H1 (cell line): ENCODE data around the gene CEND1. TPM values are rescaled to one million over a fixed set of nuclear protein-coding genes. Genes with fewer than 3 reads are reported as not detected.

ENCODE experiments used
- CTCF ChIA-PET: fragments of 300-600 bp; sonication (Branson Sonifier 250); formaldehyde crosslinking; loops from one replicate; lab custom pipeline; 2021; ENCODE audit not compliant: partially characterized antibody; lab: Charles Lee
- POLR2A ChIA-PET: fragments of 300-600 bp; sonication (Branson Sonifier 250); formaldehyde crosslinking; loops from one replicate; lab custom pipeline; 2021; ENCODE audit warnings: inconsistent platforms; ENCODE audit not compliant: partially characterized antibody; lab: Charles Lee
- DNase-seq, 2 experiments: peaks; one replicate each; pipeline versions ENCODE4 v3.0.0 to v3.0.0-alpha.2; 2010 to 2022; ENCODE audit warnings: low spot score in 2 of 2, low read depth in 1 of 2, mixed read lengths in 1 of 2
- FAIRE-seq: peaks from 2 replicates; lab custom pipeline; 2011; peaks lifted over from hg19 to GRCh38; lab: Jason Lieb, UNC
- H2AFZ ChIP-seq: 2 replicates; pipeline ENCODE4 v1.8.1; 2012; ENCODE audit warnings: low read length, inconsistent platforms
- H2AK5ac ChIP-seq: 2 replicates; pipeline ENCODE4 v1.6.1; 2013; ENCODE audit warnings: low read depth, low read length
- H2BK120ac ChIP-seq: replicated peaks from 2 replicates; pipeline ENCODE3; 2013; ENCODE audit warnings: low read depth, low read length, inconsistent platforms
- H2BK12ac ChIP-seq: 2 replicates; pipeline ENCODE4 v1.6.1; 2013; ENCODE audit warnings: low read depth, low read length
- H2BK15ac ChIP-seq: 2 replicates; pipeline ENCODE4 v1.6.1; 2013; ENCODE audit warnings: low read length
- H2BK20ac ChIP-seq: 2 replicates; pipeline ENCODE4 v1.6.1; 2013; ENCODE audit warnings: low read length
- H2BK5ac ChIP-seq: 2 replicates; pipeline ENCODE4 v1.6.1; 2013; ENCODE audit warnings: low read depth, low read length
- H3K14ac ChIP-seq: 2 replicates; pipeline ENCODE4 v1.6.1; 2013; ENCODE audit warnings: inconsistent platforms; ENCODE audit not compliant: insufficient read length
- H3K18ac ChIP-seq: 2 replicates; pipeline ENCODE4 v1.6.1; 2013; ENCODE audit warnings: low read length; ENCODE audit errors: extremely low read depth
- H3K23ac ChIP-seq: 2 replicates; pipeline ENCODE4 v1.6.1; 2013; ENCODE audit warnings: inconsistent platforms; ENCODE audit not compliant: insufficient read length
- H3K23me2 ChIP-seq: 2 replicates; pipeline ENCODE4 v1.6.1; 2013; ENCODE audit warnings: low read depth, low read length
- H3K27ac ChIP-seq: 2 replicates; pipeline ENCODE4 v1.6.1; 2011; ENCODE audit warnings: low read depth, low read length, inconsistent platforms
- H3K27me3 ChIP-seq, 4 experiments: replicated peaks in 1 of 4; 1 replicate in 1 of 4; 2 replicates in 3 of 4; pipeline versions ENCODE4 v1.6.1 to v1.8.1; 2011 to 2013; ENCODE audit warnings: low read length in 3 of 4, mild to moderate bottlenecking in 3 of 4, inconsistent platforms in 2 of 4, mixed read lengths in 2 of 4, moderate library complexity in 1 of 4; ENCODE audit not compliant: control insufficient read depth in 3 of 4, insufficient read depth in 3 of 4; ENCODE audit errors: extremely low read depth in 1 of 4
- H3K36me3 ChIP-seq, 4 experiments: 2 replicates each; pipeline versions ENCODE4 v1.6.1 to v1.8.1; 2011 to 2013; ENCODE audit warnings: mild to moderate bottlenecking in 4 of 4, low read length in 3 of 4, moderate library complexity in 2 of 4, control low read depth in 1 of 4, inconsistent platforms in 1 of 4; ENCODE audit not compliant: insufficient read depth in 4 of 4, control insufficient read depth in 2 of 4
- H3K4ac ChIP-seq: replicated peaks from 2 replicates; pipeline ENCODE3; 2013; ENCODE audit warnings: low read length, low read depth, mixed read lengths, inconsistent platforms; ENCODE audit not compliant: insufficient read length
- H3K4me1 ChIP-seq, 4 experiments: replicated peaks in 1 of 4; 1 replicate in 1 of 4; 2 replicates in 3 of 4; pipeline versions ENCODE4 v1.6.1 to v1.8.1; 2011 to 2013; ENCODE audit warnings: low read length in 3 of 4, inconsistent platforms in 2 of 4, mixed read lengths in 1 of 4; ENCODE audit not compliant: insufficient read depth in 4 of 4, control insufficient read depth in 3 of 4
- H3K4me2 ChIP-seq, 2 experiments: 2 replicates each; pipeline versions ENCODE4 v1.6.1 to v1.8.1; 2011 to 2013; ENCODE audit warnings: low read depth in 2 of 2, low read length in 2 of 2, control low read depth in 1 of 2, inconsistent platforms in 1 of 2, mild to moderate bottlenecking in 1 of 2; ENCODE audit not compliant: insufficient read depth in 1 of 2
- H3K4me3 ChIP-seq, 4 experiments: fragments of 200-600, 300-600 bp in 1 of 4; sonication (generic), shearing (Covaris generic), sonication (Bioruptor Twin) in 1 of 4; 2 replicates each; pipeline versions ENCODE4 v1.5.1 to v1.8.1; 2011 to 2016; ENCODE audit warnings: low read length in 4 of 4, low read depth in 3 of 4, control low read depth in 2 of 4, inconsistent platforms in 2 of 4, mild to moderate bottlenecking in 2 of 4, mixed read lengths in 1 of 4, moderate library complexity in 1 of 4; ENCODE audit not compliant: insufficient read depth in 2 of 4; ENCODE audit errors: extremely low read depth in 1 of 4
- H3K56ac ChIP-seq: replicated peaks from 2 replicates; pipeline ENCODE3; 2013; ENCODE audit warnings: low read depth, mild to moderate bottlenecking, mixed read lengths, low read length, inconsistent platforms; ENCODE audit not compliant: insufficient read length
- H3K79me1 ChIP-seq: 2 replicates; pipeline ENCODE4 v1.6.1; 2013; ENCODE audit warnings: low read depth, low read length, control low read depth
- H3K79me2 ChIP-seq, 2 experiments: 2 replicates each; pipeline versions ENCODE4 v1.6.1 to v1.8.1; 2012 to 2013; ENCODE audit warnings: low read length in 2 of 2, mild to moderate bottlenecking in 2 of 2, inconsistent platforms in 1 of 2; ENCODE audit not compliant: insufficient read depth in 2 of 2, control insufficient read depth in 1 of 2
- H3K9ac ChIP-seq, 4 experiments: replicated peaks in 1 of 4; 1 replicate in 1 of 4; 2 replicates in 3 of 4; pipeline versions ENCODE4 v1.6.1 to v1.8.1; 2011 to 2013; ENCODE audit warnings: low read depth in 3 of 4, low read length in 3 of 4, control low read depth in 2 of 4, mild to moderate bottlenecking in 2 of 4, moderate library complexity in 2 of 4, inconsistent platforms in 1 of 4; ENCODE audit errors: extremely low read depth in 1 of 4
- H3K9me3 ChIP-seq, 2 experiments: 2 replicates each; pipeline versions ENCODE4 v1.6.1 to v1.8.1; 2012 to 2013; ENCODE audit warnings: mild to moderate bottlenecking in 2 of 2, moderate library complexity in 2 of 2, control low read depth in 1 of 2, inconsistent platforms in 1 of 2, low read depth in 1 of 2, low read length in 1 of 2, mixed read lengths in 1 of 2; ENCODE audit not compliant: insufficient read depth in 2 of 2
- H4K20me1 ChIP-seq, 2 experiments: replicated peaks in 1 of 2; 2 replicates each; pipeline versions ENCODE3 to v1.8.1; 2011 to 2013; ENCODE audit warnings: inconsistent platforms in 2 of 2, low read length in 2 of 2, mild to moderate bottlenecking in 1 of 2; ENCODE audit not compliant: insufficient read depth in 2 of 2, control insufficient read depth in 1 of 2
- H4K5ac ChIP-seq: 2 replicates; pipeline ENCODE4 v1.6.1; 2013; ENCODE audit warnings: low read length, low read depth, mixed read lengths, inconsistent platforms; ENCODE audit not compliant: insufficient read length
- H4K8ac ChIP-seq: 2 replicates; pipeline ENCODE4 v1.8.0; 2013; ENCODE audit warnings: mild to moderate bottlenecking, moderate library complexity, low read length, inconsistent platforms; ENCODE audit not compliant: insufficient read depth; ENCODE audit errors: extremely low read depth
- H4K91ac ChIP-seq: replicated peaks from 2 replicates; pipeline ENCODE3; 2013; ENCODE audit warnings: low read length, mixed read lengths, inconsistent platforms; ENCODE audit not compliant: insufficient read length
- FOSL1 ChIP-seq: IDR thresholded peaks from 2 replicates; pipeline ENCODE4 v1.6.1; 2011; ENCODE audit warnings: mild to moderate bottlenecking, low read depth, low read length, moderate library complexity; ENCODE audit not compliant: insufficient read depth
- KDM5A ChIP-seq: fragments of 200-600 bp; IDR thresholded peaks from 2 replicates; pipeline ENCODE4 v1.7.1; 2012; ENCODE audit warnings: mild to moderate bottlenecking, low read length, inconsistent platforms, mixed read lengths
- RNF2 ChIP-seq: fragments of 200-900, 300-1000 bp; sonication (generic); IDR thresholded peaks from 2 replicates; pipeline ENCODE4 v1.7.1; 2016; ENCODE audit warnings: borderline replicate concordance, low read depth, mild to moderate bottlenecking, antibody characterized with exemption, low read length; ENCODE audit not compliant: poor library complexity, severe bottlenecking; ENCODE audit errors: missing control alignments
- RXRA ChIP-seq: IDR thresholded peaks from 2 replicates; pipeline ENCODE4 v1.6.1; 2011; ENCODE audit warnings: low read depth, mild to moderate bottlenecking, low read length, moderate library complexity; ENCODE audit not compliant: insufficient read depth
- SIN3A ChIP-seq, 2 experiments: IDR thresholded peaks in 1 of 2; conservative IDR thresholded peaks in 1 of 2; 2 replicates each; pipeline ENCODE4 v1.6.1; 2011 to 2012; ENCODE audit warnings: low read length in 2 of 2, improper control_type of control experiment in 1 of 2, low read depth in 1 of 2, mild to moderate bottlenecking in 1 of 2
- SIRT6 ChIP-seq: IDR thresholded peaks from one replicate; pipeline ENCODE4 v1.7.1; 2012; ENCODE audit warnings: low read length, inconsistent platforms
- TAF7 ChIP-seq: optimal IDR thresholded peaks from 2 replicates; pipeline ENCODE3; 2011; ENCODE audit warnings: low read depth, mild to moderate bottlenecking, inconsistent platforms, low read length, moderate library complexity, borderline replicate concordance
- WGBS, 2 experiments: shearing (Covaris generic) in 1 of 2; methylation state at CpG; one replicate each; pipeline versions ENCODE4 v1.1.6 to v1.1.7; 2013 to 2015; ENCODE audit warnings: low lambda C conversion rate in 2 of 2, mixed read lengths in 2 of 2, inconsistent platforms in 1 of 2, low coverage in 1 of 2, missing lambda C conversion rate in 1 of 2; ENCODE audit not compliant: insufficient replicate concordance in 2 of 2, insufficient coverage in 1 of 2, insufficient read length in 1 of 2; ENCODE audit errors: extremely low coverage in 1 of 2, missing lambda C conversion rate in 1 of 2; 5-methylcytosine and 5-hydroxymethylcytosine counted together
- polyA plus RNA-seq, 7 experiments: library from polyadenylated mRNA; depleted of rRNA in 3 of 7; stranded (reverse) in 5 of 7; unstranded in 2 of 7; fragments of >200 nt in 5 of 7; fragments of 200-250 nt in 2 of 7; gene quantifications; 1 replicate in 5 of 7; 2 replicates in 1 of 7; 4 replicates in 1 of 7; pipeline versions ENCODE4 v1.2.1 to v1.2.3, GENCODE V29; 2011 to 2013; ENCODE audit warnings: missing spikeins in 2 of 7, mixed read lengths in 2 of 7
- total RNA-seq: library from RNA; stranded (reverse); fragmentation: NEBNext Ultra II Directional; extraction: Animal tissue kit (Norgen Biotek cat#: 25700); gene quantifications from 2 replicates; pipeline ENCODE4 v1.2.1, GENCODE V29; 2021
- TF ChIP-seq, protein P1 (sequence below): IDR thresholded peaks from 2 replicates; pipeline ENCODE4 v1.6.1; 2011; ENCODE audit warnings: low read depth, mild to moderate bottlenecking, low read length; ENCODE audit not compliant: insufficient read depth

CEND1 gene
- total and polyA plus RNA-seq, 2 of the 8 experiments (the other 6 are each of a cell fraction or from before 2014, with no cell fraction given): 0.82 to 5.0 TPM

DNA sequence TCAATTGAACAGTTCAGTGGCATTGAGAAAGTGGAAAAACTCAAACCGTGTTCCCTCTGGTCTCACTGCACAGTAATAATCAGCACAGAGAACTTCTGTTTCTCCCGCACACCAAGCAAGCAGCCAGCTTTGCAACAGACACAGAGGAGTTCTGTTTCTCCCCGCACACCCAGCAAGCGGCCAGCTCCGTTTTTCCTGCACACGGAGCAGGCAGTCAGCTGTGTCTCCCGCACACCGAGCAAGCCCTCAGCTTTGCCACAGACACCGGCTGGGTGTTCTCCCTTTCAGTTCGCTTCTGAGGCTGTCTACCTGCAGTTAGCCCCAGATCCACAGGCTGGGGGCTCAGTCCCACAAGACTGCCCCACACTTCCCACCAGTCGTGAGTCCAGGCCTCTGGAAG, 52.5 kb downstream of the CEND1 start:
- peak overlapping the region; percentile 55 for H4K91ac ChIP-seq
- H3K4ac ChIP-seq: no peak overlapping the region
- H3K18ac ChIP-seq: peak overlapping the region; percentile 48; the same call in 1 of the 2 replicates
- no peaks in the 10 kb centered on the region for H4K20me1 ChIP-seq
- no peak overlapping the region for H2BK5ac ChIP-seq
- H3K9me3 ChIP-seq: no peaks in the 10 kb centered on the region
- H3K56ac ChIP-seq: no peak overlapping the region
- H4K8ac ChIP-seq: peak overlapping the region; percentile 63
- H3K36me3 ChIP-seq: no peaks in the 10 kb centered on the region
- no peak overlapping the region for H3K14ac ChIP-seq
- no peak overlapping the region for H3K27ac ChIP-seq
- WGBS, 2 experiments: 90% methylated on average over 11 of the region's 11 CpGs; no CpG with 5 or more reads in 1 of the 2 experiments
- no peaks in the 10 kb centered on the region for H3K79me1 ChIP-seq
- no peak overlapping the region for H2BK120ac ChIP-seq
- H2BK20ac ChIP-seq: peak overlapping the region; percentile 80; the same call in 1 of the 2 replicates
- no peaks in the 10 kb centered on the region; a peak in 1 of 7 replicates for H3K27me3 ChIP-seq
- no peaks in the 10 kb centered on the region for H3K23me2 ChIP-seq
- H2AK5ac ChIP-seq: no peak overlapping the region
- CTCF ChIA-PET: interaction anchor here (1.1 to 2.3 kb wide), 6 partner anchors 9 to 76 kb away, joined by 3 to 14 read pairs (median 5); no protein-coding TSS in a partner anchor
- TF ChIP-seq SIRT6: no peak
- TF ChIP-seq RNF2: no peak
- TF ChIP-seq KDM5A: no peak
- TF ChIP-seq, protein P1, sequence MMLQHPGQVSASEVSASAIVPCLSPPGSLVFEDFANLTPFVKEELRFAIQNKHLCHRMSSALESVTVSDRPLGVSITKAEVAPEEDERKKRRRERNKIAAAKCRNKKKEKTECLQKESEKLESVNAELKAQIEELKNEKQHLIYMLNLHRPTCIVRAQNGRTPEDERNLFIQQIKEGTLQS: no peak
- TF ChIP-seq TAF7: no peak
- TF ChIP-seq RXRA: no peak
- no peak for TF ChIP-seq SIN3A (conservative IDR thresholded peaks at IDR 0.05 in 1 of 2, IDR thresholded peaks at IDR 0.05 in 1 of 2; ENCODE audit: low read depth in 1 of 2, low read length in 2 of 2)
- no peak for TF ChIP-seq FOSL1
- TF ChIP-seq, all 59 proteins: peak for 0
- Histone ChIP-seq H3K23ac (no peak overlapping the region), H4K5ac (no peak overlapping the region), H2AFZ (0 out of 2 replicates have a peak overlapping the region, but pooled peaks have one; percentile 40), H3K79me2 (no peaks in the 10 kb centered on the region), H2BK15ac (peak overlapping the region; percentile 65; the same call in 1 of the 2 replicates), H2BK12ac (no peak overlapping the region), H3K4me2 (no peak overlapping the region), H3K4me3 (no peak overlapping the region), H3K9ac (no peak overlapping the region), H3K4me1 (no peaks in the 10 kb centered on the region)
- FAIRE-seq (no peak), DNase-seq (no peak)
- POLR2A ChIA-PET: interaction anchor here (1.4 to 32.3 kb wide), 3 partner anchors 9 to 30 kb away, joined by 3 to 636 read pairs (median 5); partner anchors contain the start of genes GATD1 and TALDO1
